PC-9 (cell line): ENCODE data around the gene UGT1A10.

Source experiments
- EZH2 ChIP-seq: fragments of 200-600 bp; sonication (generic); IDR thresholded peaks from 2 replicates; pipeline ENCODE4 v1.8.0; 2017; ENCODE audit warnings: antibody characterized with exemption, low read depth
- TF ChIP-seq, protein P1 (sequence below): fragments of 200-600 bp; sonication (generic); conservative IDR thresholded peaks from 2 replicates; pipeline ENCODE4 v1.6.1; 2017; ENCODE audit warnings: mixed run types, antibody characterized with exemption, mild to moderate bottlenecking, moderate library complexity

DNA sequence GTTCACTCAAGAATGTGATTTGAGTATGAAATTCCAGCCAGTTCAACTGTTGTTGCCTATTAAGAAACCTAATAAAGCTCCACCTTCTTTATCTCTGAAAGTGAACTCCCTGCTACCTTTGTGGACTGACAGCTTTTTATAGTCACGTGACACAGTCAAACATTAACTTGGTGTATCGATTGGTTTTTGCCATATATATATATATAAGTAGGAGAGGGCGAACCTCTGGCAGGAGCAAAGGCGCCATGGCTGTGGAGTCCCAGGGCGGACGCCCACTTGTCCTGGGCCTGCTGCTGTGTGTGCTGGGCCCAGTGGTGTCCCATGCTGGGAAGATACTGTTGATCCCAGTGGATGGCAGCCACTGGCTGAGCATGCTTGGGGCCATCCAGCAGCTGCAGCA, 123.8 kb downstream of the UGT1A10 start, which contains the start of gene UGT1A1:
- TF ChIP-seq, protein P1, sequence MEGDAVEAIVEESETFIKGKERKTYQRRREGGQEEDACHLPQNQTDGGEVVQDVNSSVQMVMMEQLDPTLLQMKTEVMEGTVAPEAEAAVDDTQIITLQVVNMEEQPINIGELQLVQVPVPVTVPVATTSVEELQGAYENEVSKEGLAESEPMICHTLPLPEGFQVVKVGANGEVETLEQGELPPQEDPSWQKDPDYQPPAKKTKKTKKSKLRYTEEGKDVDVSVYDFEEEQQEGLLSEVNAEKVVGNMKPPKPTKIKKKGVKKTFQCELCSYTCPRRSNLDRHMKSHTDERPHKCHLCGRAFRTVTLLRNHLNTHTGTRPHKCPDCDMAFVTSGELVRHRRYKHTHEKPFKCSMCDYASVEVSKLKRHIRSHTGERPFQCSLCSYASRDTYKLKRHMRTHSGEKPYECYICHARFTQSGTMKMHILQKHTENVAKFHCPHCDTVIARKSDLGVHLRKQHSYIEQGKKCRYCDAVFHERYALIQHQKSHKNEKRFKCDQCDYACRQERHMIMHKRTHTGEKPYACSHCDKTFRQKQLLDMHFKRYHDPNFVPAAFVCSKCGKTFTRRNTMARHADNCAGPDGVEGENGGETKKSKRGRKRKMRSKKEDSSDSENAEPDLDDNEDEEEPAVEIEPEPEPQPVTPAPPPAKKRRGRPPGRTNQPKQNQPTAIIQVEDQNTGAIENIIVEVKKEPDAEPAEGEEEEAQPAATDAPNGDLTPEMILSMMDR, result no peak
- TF ChIP-seq EZH2, result no peak
